SU-DHL-6 (cell line): Measurements from ENCODE around the gene LGALS9.

Experiments used
- EZH2phosphoT487 ChIP-seq: fragments of 200-600 bp; sonication (generic), shearing (Covaris generic); conservative IDR thresholded peaks from 2 replicates; pipeline ENCODE4 v1.6.1; 2018; ENCODE audit warnings: mild to moderate bottlenecking, antibody characterized with exemption, low read length, moderate library complexity, mixed read lengths
- TF ChIP-seq, protein P1 (sequence below): fragments of 200-600 bp; sonication (generic); IDR thresholded peaks from one replicate; pipeline ENCODE4 v1.5.1; 2017; ENCODE audit warnings: antibody characterized with exemption, mild to moderate bottlenecking, low read length, moderate library complexity; ENCODE audit not compliant: insufficient read depth, poor library complexity, severe bottlenecking

GRCh38 chr17:27597188-27597580, 33.8 kb upstream of the LGALS9 start:
- TF ChIP-seq, protein P1, sequence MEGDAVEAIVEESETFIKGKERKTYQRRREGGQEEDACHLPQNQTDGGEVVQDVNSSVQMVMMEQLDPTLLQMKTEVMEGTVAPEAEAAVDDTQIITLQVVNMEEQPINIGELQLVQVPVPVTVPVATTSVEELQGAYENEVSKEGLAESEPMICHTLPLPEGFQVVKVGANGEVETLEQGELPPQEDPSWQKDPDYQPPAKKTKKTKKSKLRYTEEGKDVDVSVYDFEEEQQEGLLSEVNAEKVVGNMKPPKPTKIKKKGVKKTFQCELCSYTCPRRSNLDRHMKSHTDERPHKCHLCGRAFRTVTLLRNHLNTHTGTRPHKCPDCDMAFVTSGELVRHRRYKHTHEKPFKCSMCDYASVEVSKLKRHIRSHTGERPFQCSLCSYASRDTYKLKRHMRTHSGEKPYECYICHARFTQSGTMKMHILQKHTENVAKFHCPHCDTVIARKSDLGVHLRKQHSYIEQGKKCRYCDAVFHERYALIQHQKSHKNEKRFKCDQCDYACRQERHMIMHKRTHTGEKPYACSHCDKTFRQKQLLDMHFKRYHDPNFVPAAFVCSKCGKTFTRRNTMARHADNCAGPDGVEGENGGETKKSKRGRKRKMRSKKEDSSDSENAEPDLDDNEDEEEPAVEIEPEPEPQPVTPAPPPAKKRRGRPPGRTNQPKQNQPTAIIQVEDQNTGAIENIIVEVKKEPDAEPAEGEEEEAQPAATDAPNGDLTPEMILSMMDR = no peak
- no peak for TF ChIP-seq EZH2phosphoT487
